Ishikawa (cell line): ENCODE data around the gene ACVR1B.

Experiments used
- CEBPB ChIP-seq: IDR thresholded peaks from 2 replicates; pipeline ENCODE4 v1.6.1; 2012
- CREB1 ChIP-seq: IDR thresholded peaks from 2 replicates; pipeline ENCODE4 v1.6.1; 2012; ENCODE audit warnings: low read depth
- EGR1 ChIP-seq: IDR thresholded peaks from 2 replicates; pipeline ENCODE4 v1.6.1; 2012
- EP300 ChIP-seq: IDR thresholded peaks from 2 replicates; pipeline ENCODE4 v1.6.1; 2012; ENCODE audit warnings: borderline replicate concordance
- FOXM1 ChIP-seq: IDR thresholded peaks from 2 replicates; pipeline ENCODE4 v1.6.1; 2012; ENCODE audit warnings: low read depth, borderline replicate concordance
- MAX ChIP-seq: IDR thresholded peaks from 2 replicates; pipeline ENCODE4 v1.6.1; 2012
- NFIC ChIP-seq: IDR thresholded peaks from 2 replicates; pipeline ENCODE4 v1.6.1; 2012
- RAD21 ChIP-seq: IDR thresholded peaks from 2 replicates; pipeline ENCODE4 v1.6.1; 2012; ENCODE audit warnings: low read depth
- REST ChIP-seq: IDR thresholded peaks from 2 replicates; pipeline ENCODE4 v1.6.1; 2012; ENCODE audit warnings: low read depth, mild to moderate bottlenecking
- TAF1 ChIP-seq: IDR thresholded peaks from 2 replicates; pipeline ENCODE4 v1.6.1; 2012; ENCODE audit warnings: low read depth, mild to moderate bottlenecking
- TCF12 ChIP-seq: IDR thresholded peaks from 2 replicates; pipeline ENCODE4 v1.6.1; 2012; ENCODE audit warnings: low read depth
- TEAD4 ChIP-seq: IDR thresholded peaks from 2 replicates; pipeline ENCODE4 v1.6.1; 2012
- USF1 ChIP-seq: IDR thresholded peaks from 2 replicates; pipeline ENCODE4 v1.6.1; 2012
- YY1 ChIP-seq: IDR thresholded peaks from 2 replicates; pipeline ENCODE4 v1.6.1; 2012; ENCODE audit warnings: low read depth
- ZBTB7A ChIP-seq: IDR thresholded peaks from 2 replicates; pipeline ENCODE4 v1.6.1; 2012; ENCODE audit warnings: low read depth

The ACVR1B gene

GRCh38 chr12:52014567-52015530 is 63.4 kb downstream of the ACVR1B start:
- no peak for TF ChIP-seq USF1
- TF ChIP-seq EGR1: no peak
- TF ChIP-seq TEAD4: no peak
- TF ChIP-seq MAX: no peak

- no peak for TF ChIP-seq EP300
- TF ChIP-seq CREB1: no peak
- no peak for TF ChIP-seq RAD21
- TF ChIP-seq YY1: no peak
- TF ChIP-seq USF1: no peak
- no peak for TF ChIP-seq TAF1
- no peak for TF ChIP-seq TCF12
- TF ChIP-seq TEAD4: no peak
- TF ChIP-seq FOXM1: no peak
- no peak for TF ChIP-seq ZBTB7A
- no peak for TF ChIP-seq EGR1
- TF ChIP-seq REST: no peak
- no peak for TF ChIP-seq NFIC
- TF ChIP-seq CEBPB: no peak
- TF ChIP-seq MAX: no peak
Observed at GRCh38 chr12:52015532-52016041, 64.1 kb downstream of the ACVR1B start.

GRCh38 chr12:52018433-52019112 is 67.1 kb downstream of the ACVR1B start:
- TF ChIP-seq CEBPB: no peak
- no peak for TF ChIP-seq FOXM1
- TF ChIP-seq TEAD4: no peak
- TF ChIP-seq EGR1: no peak
- no peak for TF ChIP-seq YY1
- no peak for TF ChIP-seq USF1
- TF ChIP-seq EP300: no peak
- TF ChIP-seq NFIC: no peak
- TF ChIP-seq TAF1: no peak
- TF ChIP-seq RAD21: no peak
- TF ChIP-seq ZBTB7A: no peak
- no peak for TF ChIP-seq REST
- no peak for TF ChIP-seq CREB1
- no peak for TF ChIP-seq MAX
- TF ChIP-seq TCF12: no peak

GRCh38 chr12:52019113-52019770 is 67.7 kb downstream of the ACVR1B start:
- TF ChIP-seq CEBPB (no peak), EP300 (no peak), RAD21 (no peak), FOXM1 (no peak), TEAD4 (no peak), YY1 (no peak), TAF1 (no peak)
